AG09309 (cell line): Measurements from ENCODE around the gene CASKIN1.
A peak's percentile ranks its signal among the peaks of the same experiment; 100 is the strongest.

Source experiments
- DNase-seq: peaks from one replicate; pipeline ENCODE4 v3.0.0-alpha.2; 2010; ENCODE audit warnings: low read depth
- H3K4me3 ChIP-seq: 2 replicates; pipeline ENCODE4 v1.5.1; 2011; ENCODE audit warnings: mild to moderate bottlenecking, low read depth, low read length, moderate library complexity; ENCODE audit not compliant: control insufficient read depth
- TF ChIP-seq, protein P1 (sequence below): IDR thresholded peaks from 2 replicates; pipeline ENCODE4 v1.5.1; 2011; ENCODE audit warnings: mild to moderate bottlenecking, low read depth, low read length, inconsistent platforms; ENCODE audit not compliant: insufficient read depth, control insufficient read depth; ENCODE audit errors: missing control alignments

CASKIN1 gene

GRCh38 chr16:2158262-2158638, 38.2 kb downstream of the CASKIN1 start:
- TF ChIP-seq, protein P1, sequence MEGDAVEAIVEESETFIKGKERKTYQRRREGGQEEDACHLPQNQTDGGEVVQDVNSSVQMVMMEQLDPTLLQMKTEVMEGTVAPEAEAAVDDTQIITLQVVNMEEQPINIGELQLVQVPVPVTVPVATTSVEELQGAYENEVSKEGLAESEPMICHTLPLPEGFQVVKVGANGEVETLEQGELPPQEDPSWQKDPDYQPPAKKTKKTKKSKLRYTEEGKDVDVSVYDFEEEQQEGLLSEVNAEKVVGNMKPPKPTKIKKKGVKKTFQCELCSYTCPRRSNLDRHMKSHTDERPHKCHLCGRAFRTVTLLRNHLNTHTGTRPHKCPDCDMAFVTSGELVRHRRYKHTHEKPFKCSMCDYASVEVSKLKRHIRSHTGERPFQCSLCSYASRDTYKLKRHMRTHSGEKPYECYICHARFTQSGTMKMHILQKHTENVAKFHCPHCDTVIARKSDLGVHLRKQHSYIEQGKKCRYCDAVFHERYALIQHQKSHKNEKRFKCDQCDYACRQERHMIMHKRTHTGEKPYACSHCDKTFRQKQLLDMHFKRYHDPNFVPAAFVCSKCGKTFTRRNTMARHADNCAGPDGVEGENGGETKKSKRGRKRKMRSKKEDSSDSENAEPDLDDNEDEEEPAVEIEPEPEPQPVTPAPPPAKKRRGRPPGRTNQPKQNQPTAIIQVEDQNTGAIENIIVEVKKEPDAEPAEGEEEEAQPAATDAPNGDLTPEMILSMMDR = no peak
- no peak overlapping the region for H3K4me3 ChIP-seq
- no peak for DNase-seq

DNA sequence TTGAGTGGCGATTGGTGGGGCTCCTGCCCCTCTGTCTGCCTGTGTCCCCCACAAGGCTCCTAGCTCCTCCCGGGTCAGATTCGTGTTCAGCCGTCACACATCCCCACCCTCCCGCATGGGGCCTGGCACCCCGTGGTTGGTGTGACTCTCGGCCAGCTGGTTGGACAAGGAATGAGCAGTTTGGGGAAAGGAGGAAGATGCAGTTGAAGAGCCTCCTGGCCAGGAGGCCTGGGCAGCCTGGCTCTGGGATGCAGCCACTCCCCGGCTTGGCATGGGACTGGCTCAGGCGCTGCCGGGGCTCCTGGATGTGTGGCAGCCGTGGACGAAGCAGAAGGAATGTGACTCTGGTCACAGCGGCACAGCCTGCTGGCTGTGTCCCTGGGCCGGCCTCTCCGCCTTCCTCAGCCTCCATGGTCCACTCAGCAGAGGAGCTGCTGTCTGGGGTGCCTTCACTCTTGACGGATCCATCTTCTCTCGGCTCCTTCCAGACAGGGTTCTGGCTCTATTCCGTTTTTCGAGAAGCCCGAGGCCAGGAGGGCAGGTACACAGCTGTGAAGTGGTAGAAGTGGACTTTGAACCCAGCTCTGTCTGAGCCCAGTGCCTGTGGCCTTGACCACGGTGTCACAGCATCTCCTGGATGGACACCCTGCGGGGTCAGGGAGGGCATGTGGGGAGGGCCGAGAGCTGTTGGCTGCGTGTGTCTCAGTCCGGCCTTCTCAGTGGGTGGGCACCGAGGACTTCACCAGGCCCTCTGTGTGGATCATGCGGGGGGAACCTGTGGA, 38.7 kb downstream of the CASKIN1 start:
- TF ChIP-seq, protein P1 = no peak
- peak overlapping the region; percentile 87; the same call in 1 of the 2 replicates for H3K4me3 ChIP-seq
- DNase-seq = no peak

DNA sequence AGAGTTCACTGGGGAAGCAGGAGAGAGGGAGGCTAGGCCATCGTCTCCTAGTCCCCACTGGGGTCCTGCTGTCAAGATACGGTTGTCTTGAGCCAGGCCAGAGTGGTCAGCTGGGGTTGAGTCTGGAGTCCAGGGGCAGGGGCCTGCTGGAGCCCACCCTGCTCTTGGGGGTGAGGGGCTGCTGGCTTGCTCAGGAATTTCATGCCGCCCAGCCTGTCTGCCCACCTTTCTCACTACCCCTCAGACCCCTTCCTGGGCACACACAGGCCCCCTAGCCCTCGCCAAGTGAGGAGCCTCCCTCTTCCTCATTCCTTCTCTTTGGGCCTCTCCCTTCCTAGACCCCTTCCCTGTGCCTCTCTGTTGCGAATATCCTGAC, 39.6 kb downstream of the CASKIN1 start:
- peak overlapping the region; percentile 87 for H3K4me3 ChIP-seq
- no peak for DNase-seq
- TF ChIP-seq, protein P1 = no peak

- H3K4me3 ChIP-seq = peak overlapping the region; percentile 87
- TF ChIP-seq, protein P1 = no peak
- peak; percentile 23 for DNase-seq
Measured at GRCh38 chr16:2155977-2156848, 40.2 kb downstream of the CASKIN1 start.

DNA sequence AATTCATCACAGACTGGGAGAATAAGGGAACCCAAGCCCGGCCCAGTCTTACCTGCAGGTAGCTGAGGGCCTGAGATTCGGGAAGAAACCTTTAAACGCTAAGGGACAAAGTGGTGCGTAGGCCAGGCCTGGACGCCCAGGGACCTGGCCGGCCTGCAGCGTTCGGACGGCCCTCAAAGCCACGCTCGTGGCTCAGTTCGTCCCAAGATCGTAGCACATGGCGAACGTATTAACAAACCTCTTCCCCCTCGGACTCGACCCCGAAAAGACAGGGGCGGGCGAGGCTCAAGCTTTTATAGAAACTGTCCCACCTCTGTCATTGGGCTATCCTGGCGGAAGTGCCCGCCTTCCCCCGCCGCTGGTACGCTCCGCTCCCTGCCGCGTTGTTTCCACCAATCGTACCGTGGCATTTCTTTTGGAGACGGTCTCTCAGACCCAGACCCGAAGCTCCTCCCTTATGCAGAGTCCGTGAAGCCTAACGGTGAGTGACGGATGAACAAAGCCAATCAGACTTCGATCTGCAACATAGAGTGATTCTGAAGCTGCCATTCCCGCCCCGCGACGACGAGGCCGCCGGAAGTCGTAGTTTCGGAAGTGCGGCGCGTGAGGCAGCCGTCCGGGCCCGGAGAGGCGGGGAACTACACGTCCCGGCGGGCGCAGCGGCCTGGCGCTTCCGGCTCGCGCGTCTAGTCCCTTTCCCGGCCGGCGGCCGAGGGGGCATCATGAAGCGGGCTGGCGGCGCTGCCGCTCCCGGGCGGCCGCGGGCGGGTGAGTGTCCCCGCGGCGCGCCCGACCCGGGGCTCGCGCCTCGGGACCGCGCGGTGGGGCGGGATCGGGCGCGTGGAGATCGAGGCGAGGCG, 41.1 kb downstream of the CASKIN1 start, which contains the start of gene TRAF7:
Gene TRAF7, plus strand, starts transcription at position 692 of the 860 bp plus-strand sequence. CDS start 8,139 bp downstream, outside the sequence.
- peak within 1 kb of the TSS; percentile 87 for H3K4me3 ChIP-seq
- DNase-seq = peak; percentile 100
- TF ChIP-seq, protein P1 = no peak

GRCh38 chr16:2154533-2155090, 41.8 kb downstream of the CASKIN1 start:
- TF ChIP-seq, protein P1 = no peak
- no peak for DNase-seq
- H3K4me3 ChIP-seq = peak overlapping the region; percentile 58
